SU-DHL-6 (cell line): ENCODE results near the gene PRSS37.

Experiments
- EZH2phosphoT487 ChIP-seq: fragments of 200-600 bp; sonication (generic), shearing (Covaris generic); conservative IDR thresholded peaks from 2 replicates; pipeline ENCODE4 v1.6.1; 2018; ENCODE audit warnings: mild to moderate bottlenecking, antibody characterized with exemption, low read length, moderate library complexity, mixed read lengths
- TF ChIP-seq, protein P1 (sequence below): fragments of 200-600 bp; sonication (generic); IDR thresholded peaks from one replicate; pipeline ENCODE4 v1.5.1; 2017; ENCODE audit warnings: antibody characterized with exemption, mild to moderate bottlenecking, low read length, moderate library complexity; ENCODE audit not compliant: insufficient read depth, poor library complexity, severe bottlenecking

DNA sequence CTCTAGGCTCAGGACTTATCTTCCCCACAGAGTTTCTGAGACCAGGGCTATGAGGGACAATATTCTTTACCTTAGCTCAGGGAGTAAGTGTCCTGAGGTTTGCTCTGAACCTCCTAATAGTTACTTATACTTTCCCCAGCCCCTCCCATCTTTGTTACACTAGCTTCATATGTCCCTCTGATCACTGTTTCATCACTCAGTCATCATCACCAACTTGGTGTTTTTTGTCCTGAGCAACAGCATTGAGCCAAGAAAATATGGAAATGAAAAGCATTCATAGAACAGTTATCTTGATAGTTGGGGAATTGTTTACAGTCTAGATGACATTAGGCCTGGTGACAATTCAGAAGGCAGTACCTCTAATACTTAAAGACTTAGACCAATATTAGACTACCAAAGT lies at the start of gene PRSS37:
- TF ChIP-seq, protein P1, sequence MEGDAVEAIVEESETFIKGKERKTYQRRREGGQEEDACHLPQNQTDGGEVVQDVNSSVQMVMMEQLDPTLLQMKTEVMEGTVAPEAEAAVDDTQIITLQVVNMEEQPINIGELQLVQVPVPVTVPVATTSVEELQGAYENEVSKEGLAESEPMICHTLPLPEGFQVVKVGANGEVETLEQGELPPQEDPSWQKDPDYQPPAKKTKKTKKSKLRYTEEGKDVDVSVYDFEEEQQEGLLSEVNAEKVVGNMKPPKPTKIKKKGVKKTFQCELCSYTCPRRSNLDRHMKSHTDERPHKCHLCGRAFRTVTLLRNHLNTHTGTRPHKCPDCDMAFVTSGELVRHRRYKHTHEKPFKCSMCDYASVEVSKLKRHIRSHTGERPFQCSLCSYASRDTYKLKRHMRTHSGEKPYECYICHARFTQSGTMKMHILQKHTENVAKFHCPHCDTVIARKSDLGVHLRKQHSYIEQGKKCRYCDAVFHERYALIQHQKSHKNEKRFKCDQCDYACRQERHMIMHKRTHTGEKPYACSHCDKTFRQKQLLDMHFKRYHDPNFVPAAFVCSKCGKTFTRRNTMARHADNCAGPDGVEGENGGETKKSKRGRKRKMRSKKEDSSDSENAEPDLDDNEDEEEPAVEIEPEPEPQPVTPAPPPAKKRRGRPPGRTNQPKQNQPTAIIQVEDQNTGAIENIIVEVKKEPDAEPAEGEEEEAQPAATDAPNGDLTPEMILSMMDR: no peak
- no peak for TF ChIP-seq EZH2phosphoT487
